Breast epithelium (tissue), 3 donors: ENCODE measurements around the gene NFATC3.
"Not testable (repeated sequence)": the region's sequence is repeated elsewhere in the genome, so short reads cannot be mapped to it uniquely, and the experiment has no call there.

Experiments
- CTCF ChIP-seq, 3 donors: fragments of 450-650 bp; IDR thresholded peaks; one replicate each; pipeline ENCODE4 v1.5.1; 2016 to 2017; ENCODE audit warnings: antibody characterized with exemption in 3 of 3, mild to moderate bottlenecking in 3 of 3, moderate library complexity in 3 of 3
- POLR2A ChIP-seq: fragments of 450-650 bp; IDR thresholded peaks from one replicate; pipeline ENCODE4 v1.6.1; 2016; ENCODE audit warnings: antibody characterized with exemption, mild to moderate bottlenecking, moderate library complexity

GRCh38 chr16:68109156-68109555 is 24.0 kb downstream of the NFATC3 start:
- TF ChIP-seq CTCF (IDR thresholded peaks at IDR 0.05); POLR2A: not testable (repeated sequence)
